HPDE6-E6E7 (cell line): ENCODE results near the gene MGAT4B.
"Not testable (repeated sequence)": the region's sequence is repeated elsewhere in the genome, so short reads cannot be mapped to it uniquely, and the experiment has no call there.

ENCODE experiments used
- DNase-seq: peaks from one replicate; pipeline ENCODE4 v3.0.0; 2011; ENCODE audit warnings: missing footprints; ENCODE audit errors: extremely low spot score

Gene MGAT4B

DNA sequence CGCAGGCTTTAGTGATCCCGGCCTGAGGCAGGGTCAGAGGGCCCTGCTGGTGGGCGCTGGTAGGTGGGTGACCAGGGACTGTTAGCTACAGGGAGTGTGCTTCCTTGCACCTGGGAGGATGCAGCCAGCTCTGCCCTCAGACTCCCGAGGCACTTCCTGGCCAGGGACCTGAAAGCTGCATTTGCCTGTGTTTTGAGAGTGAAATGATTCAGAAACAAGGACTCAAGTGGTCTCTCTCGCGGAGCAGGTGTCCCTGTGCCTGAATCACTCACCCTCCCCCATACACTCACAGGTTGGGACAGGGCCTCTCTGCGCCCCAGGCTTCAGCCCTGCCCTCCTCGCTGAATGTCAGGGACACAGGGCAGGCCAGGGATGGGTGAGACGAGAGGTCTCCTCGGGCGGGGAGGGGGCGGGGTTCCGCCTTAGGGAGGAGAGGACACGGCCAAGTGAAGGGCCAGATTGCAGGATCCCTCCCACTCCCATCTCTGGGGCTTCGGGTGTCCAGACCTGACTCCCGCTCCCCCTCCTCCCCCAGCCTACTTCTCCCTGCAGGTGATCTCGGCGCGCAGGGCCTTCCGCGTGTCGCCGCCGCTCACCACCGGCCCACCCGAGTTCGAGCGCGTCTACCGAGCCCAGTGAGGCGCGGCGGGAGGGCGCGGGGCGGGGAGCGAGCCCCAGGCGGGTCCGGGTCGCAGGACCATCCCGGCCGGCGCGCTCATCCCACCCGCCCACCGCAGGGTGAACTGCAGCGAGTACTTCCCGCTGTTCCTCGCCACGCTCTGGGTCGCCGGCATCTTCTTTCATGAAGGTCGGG is 11.4 kb downstream of the MGAT4B start:
- DNase-seq = peak; percentile 14

DNA sequence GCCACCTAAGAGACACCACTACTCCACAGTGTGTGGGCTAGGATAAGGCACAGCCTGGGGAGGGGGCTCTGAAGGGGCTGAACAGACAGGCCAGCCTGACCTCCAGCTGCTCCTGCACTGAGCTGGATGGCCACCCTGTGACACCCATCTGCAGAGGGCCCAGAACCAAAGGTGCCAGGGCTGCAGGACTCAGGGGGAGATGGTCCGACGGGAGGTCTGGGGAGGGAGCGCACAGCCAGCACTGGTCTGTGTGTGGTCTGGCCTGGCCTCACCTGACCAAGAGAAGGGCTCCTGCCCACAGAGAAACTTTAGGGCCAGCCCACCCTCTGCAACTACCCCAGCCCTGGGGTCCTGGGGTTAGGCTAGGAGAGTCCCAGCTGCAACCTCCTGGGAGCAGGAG is 12.1 kb downstream of the MGAT4B start:
- DNase-seq = no peak

DNA sequence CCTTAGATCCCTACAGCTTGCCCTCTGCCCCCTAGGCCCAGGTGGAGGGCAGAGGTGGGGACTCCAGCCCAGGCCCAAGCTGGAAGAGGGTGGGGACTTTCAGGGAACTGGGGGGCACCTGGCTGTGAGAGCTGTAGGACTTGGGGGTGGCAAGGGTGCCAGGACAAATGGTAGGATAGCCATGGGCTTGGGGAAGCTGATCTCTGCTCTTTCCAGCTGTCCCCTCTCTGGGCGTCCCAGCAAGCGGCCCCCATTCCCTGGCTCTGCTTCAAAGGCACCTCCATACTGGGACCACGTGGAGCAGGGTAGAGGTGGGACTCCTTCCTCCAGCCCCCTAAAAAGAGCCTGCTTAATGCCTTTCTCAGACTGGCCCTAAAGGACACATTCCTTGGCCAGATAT is 12.5 kb downstream of the MGAT4B start:
- DNase-seq = no peak

DNA sequence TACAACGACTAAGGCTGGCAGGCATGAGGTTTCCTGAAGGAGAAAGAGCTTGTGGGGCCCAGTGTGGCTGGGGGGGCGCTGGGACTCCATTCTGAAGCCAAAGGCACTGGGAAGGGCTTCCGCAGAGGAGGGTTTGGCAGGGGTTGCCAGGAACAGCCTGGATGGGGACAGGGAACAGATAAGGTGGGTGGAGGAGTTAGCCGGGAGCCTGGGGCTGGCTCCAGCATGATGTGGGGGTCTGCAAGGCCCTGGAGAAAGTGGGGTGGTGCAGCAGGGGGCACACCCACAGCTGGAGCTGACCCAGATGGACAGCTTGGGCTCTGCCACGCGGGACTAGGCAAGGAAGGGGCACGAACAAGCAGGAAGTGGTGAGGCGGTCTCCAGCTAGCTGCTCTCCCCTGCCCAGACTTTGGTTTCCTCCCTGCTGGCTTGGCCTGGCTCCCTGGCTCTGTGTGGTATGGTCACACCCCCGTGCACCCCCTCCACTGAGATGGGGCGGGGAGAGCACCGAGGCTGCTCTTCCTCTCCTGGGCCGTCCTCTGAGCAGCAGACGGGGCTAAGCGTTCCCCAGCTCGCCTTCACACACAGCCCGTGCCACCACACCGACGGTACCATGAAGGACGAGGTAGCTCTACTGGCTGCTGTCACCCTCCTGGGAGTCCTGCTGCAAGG is 13.1 kb downstream of the MGAT4B start, which contains the start of gene LTC4S:
LTC4S (plus strand) TSS at position 519 of the 672 bp plus-strand sequence; CDS start at position 614, 95 bp downstream.
- DNase-seq = no peak

DNA sequence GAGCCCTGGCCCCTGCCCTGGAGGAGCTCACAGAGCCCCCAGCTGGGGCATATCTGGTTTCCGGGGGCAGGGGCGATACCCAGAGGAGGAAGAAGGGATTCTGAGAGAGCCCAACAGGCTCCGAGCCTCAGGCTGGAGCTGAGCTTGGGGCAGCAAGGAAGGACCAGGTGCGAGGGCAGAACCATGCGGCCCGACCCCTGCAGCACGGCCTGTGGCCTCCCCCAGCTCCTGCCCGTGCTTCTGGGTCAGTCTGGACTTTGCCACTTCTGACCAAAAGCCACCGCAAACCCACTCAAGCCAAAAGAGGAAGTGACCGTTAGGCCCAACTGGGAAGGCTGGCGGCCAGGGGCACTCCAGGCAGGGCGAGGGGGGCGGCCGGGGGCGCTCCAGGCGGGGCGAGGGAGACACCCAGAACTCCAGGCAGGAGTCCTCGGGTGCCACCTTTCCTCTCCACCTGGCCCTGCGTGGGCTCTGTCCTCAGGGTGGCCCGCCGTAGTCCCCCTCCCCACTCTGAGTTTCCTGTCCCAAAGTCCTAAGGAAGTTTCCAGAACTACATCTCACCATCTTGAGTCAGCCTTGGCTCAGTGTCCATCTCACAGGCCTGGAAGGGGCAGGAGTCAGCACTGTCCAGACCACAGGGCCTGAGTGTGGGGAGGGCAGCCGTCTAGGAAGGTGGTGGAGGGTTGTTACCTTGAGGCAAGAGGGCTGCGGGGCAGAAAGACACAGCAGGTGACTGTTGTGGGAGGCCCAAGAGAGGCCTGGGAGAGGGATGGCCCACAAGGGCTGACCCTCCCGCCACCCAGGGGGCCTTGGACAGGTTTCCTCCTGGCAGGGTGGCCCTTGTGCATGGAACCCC is 13.8 kb downstream of the MGAT4B start:
- DNase-seq = no peak

DNA sequence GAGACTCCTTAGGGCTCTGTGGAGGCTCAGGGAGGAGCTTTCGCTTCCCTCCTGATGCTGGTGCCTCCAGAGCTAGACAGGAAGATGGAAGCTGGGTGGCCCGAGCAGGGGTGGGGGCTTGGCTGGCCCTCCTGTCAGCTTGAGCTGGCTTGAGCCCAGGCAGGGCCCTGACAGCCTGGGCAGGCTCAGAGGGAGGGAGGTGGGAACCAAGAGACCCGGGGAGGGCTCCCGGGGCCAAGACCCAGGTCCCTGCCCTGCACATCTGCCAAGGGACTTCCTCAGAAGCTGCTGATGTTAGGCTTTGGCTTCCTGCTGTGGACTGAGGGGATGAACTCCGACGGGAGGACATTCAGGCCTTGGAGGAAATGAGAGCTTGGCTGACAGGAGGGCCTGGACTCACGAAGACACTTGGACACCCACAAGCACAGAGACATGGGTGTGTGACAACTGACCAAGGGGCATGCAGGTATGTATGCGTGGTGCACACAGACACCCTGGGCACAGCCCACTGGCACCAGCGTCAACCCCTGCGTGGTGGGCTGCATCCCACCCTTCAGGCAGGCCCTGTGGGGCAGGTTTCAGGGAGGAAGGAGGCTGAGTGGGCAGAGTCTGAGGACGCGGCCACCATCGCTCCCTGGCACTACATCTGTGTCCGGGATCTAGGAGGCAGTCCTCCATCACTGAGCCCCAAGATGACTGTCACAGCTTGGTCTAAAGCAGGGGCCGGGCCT is 14.6 kb downstream of the MGAT4B start:
- no peak for DNase-seq

DNA sequence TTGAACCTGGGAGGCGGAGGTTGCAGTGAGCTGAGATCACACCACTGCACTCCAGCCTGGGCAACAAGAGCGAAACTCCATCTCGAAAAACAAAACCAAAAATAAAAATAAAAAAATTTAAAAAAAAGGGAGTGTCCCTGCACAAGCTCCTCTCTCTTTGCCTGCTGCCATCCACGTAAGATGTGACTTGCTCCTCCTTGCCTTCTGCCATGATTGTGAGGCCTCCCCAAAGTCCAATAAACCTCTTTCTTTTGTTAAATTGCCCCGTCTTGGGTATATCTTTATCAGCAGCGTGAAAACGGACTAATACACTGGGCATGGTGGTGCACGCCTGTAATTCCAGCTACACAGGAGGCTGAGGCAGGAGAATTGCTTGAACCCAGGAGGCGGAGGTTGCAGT is 17.4 kb downstream of the MGAT4B start:
- not testable (repeated sequence) for DNase-seq

DNA sequence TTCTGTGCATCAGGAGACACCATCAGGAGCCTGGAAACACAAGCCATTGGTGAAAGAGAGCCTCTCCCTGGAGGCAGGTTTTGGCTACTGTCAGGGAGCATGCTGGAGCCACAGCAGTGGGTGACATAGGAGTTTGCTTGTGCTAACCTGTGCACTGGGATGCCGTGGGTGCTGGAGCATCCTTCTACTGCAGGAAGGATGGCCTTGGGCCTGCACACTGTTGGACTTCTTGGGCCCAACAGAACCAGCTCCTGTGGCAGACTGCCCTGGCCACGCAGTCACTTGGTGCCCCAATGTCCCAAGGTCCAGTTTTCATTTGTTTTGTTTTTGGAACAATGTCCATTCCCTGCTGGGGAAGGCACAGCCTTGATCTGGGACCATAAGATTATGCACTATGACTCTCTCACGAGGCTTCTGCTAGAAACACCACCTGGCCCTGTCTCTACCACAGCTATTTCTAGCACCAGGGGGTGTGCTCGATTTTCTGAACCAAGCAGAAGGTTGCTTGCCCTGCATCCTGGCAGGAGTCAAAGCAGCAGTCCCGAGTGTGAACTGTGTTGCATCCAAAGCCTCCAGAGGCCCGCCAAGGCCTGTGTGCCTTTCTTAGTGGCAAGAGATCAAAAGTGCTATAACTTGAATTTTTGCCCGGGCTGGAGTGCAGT is 18.3 kb downstream of the MGAT4B start:
- no peak for DNase-seq

DNA sequence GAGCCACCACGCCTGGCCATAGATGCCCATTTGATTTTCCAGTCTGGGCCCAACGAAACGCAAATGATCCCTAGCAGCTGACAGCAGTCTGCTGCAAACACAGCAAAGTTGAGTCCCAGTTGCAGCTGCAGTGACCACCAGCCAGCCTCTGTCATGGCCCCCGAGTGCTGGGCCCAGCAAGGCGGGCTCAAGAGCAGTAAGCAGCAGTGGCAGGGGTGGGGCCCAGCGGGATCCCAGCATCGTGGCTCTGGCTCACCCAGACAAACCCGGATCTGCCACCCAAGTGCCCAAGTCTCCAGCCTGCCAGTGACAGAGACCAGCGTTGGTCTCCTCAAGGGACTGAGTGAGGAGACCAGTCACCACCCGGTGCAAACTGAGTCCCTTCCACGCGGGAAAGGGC is 19.8 kb downstream of the MGAT4B start:
- no peak for DNase-seq

DNA sequence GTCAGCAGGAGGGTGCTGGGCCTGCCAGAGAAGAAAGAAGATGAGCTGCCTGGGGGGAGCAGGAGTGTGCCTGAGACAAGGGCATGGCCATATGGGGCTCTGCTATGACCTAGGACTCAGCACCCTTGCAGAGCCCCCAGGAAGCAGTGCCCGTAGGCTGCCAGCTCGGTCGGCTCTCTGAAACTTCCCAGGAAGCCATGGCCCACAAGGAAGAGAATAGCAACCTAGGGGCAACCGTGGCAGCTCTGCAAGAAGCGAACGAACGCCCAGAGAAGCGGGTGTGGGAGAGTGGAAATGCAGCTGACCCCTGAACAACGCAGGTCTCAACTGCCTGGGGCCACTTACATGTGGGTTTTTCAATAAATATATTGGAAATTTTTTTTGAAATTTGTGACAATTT is 23.5 kb downstream of the MGAT4B start:
- DNase-seq = no peak

DNA sequence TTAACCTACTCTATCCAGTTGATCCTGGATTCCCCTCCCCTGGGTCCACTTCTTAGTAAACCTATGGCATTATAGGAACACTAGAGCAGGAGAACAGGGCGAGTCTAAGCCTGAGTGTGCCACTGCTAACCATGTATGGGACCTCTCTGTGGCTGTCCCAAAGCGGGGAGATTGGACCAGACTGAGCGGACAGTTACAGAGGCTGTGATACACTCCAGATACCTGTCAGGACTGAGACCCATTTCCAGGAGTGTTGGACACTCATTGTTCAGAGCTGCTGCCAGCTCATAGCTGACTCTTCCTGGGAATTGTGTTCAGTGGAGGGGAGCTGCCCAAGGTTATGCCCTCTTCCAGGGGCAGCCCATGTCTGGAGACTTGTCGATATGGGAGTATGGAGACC is 24.8 kb downstream of the MGAT4B start:
- DNase-seq = no peak

DNA sequence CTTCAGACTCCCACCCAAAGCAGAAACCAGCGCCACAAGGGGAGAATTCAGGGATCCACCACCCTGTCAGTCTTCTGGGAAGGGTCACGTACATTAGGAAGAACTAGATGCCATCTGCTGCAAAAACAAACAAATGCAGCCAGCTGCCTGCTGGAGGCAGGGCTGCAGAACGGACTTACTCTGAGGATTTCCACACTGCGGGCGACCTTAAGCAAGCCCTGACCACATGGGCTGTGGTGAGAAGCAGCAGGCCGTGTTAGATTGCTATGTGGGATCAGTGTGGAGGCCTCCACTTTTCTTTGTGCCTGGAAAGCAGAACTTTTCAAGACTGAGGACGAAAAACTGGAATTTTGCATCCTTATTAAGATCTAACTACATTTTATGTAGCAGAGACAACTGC is 26.3 kb downstream of the MGAT4B start:
- no peak for DNase-seq

DNA sequence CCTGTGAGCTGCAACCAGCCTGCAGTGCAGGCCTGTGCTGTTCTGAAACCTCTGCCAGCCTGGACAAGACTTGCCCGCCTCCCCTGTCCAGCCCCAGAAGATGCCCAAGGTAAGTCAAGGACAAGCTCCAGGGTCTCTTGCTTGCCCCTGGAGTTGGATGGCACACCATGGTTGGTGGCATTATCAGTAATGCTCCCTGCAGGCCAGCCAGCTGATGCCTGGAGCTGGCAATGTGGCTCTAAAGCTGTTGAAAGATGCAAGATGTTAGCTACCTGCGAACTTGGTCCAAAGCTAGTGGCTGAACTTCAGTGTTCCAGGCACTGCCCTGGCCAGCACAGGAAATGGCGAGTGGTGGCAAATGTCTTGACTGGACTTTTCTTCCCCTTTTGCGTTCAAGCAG is 26.8 kb downstream of the MGAT4B start:
- no peak for DNase-seq

DNA sequence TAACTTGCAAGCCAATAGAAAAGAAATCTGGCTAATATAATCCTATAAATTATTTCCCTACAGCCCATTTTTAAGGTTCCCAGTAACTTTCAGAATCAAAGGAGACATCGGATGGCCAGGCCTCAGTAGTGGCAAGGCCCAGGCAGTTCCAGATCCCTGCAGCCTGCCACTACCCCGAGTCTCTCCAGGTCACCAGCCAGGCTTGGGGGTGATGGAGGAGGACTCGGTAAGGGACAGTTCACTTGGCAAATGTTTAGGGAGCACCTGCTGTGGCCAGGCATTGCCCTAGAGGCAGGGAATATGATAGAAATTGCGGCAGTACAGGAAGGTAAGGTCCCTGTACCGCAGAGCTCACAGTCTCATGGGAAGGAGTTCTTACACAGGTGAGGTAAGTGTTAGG is 28.1 kb downstream of the MGAT4B start:
- DNase-seq = no peak

DNA sequence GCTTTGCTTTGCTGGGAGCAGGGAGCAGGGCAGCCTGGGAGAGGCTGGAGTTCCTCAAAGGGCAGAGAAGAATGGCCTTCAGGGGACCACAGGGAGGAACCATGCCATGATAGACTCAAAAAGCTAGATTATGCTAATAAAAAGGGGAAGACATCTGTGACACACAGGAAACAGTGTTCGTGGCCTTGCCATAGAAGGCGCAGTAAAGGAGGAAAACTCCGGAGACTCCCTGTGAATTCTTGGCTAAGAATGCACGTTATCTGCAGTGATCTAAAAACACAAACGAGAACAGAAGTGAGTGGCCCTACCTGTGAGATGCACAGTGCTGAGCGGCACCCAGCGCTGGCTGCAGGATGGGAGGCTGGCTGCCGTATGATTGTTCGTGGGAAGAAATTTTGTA is 28.8 kb downstream of the MGAT4B start:
- DNase-seq = no peak

DNA sequence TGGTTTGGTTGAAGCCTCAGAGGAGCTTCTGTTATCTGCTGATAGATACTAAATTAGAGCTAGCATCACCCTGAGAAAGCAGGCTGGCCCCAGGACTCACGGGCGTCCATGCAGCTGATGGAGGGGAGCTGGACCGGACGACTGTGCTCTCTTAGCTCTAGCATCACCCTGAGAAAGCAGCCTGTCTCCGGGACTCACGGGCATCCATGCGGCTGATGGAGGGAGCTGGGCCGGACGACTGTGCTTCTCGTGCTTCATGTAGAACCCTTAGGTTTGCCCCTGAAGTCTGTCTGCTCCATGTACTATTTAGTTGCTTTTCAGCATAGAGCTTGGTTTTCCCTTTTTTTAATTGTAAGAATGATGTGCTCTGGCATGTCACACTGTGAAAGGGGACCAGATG is 29.2 kb downstream of the MGAT4B start:
- DNase-seq = no peak

DNA sequence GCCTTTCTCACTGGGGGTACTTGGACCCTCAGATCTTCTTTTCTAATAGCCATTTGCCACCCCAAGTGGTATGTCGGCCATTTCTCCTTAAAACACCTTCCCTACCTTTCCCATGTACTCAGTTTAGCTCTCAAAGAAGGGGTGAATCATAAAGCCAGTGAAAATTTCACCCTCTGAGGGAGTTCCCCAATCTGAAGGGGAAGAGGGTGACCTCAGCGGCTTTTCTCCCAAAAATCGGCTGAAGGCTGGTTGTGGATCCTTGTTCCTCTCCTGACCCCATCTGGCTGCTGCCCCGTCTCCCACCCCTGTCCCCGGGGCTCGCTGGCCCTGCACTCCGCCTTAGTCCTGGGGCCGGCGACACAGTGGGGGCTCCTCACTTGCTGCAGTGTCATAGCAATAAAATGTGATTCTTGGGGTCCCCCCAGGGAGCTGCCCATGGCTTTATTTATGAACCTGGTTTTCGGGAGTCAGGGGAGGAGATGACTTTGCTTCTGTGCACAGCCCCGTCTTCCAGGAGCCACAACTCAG is 30.2 kb downstream of the MGAT4B start:
- DNase-seq = no peak

DNA sequence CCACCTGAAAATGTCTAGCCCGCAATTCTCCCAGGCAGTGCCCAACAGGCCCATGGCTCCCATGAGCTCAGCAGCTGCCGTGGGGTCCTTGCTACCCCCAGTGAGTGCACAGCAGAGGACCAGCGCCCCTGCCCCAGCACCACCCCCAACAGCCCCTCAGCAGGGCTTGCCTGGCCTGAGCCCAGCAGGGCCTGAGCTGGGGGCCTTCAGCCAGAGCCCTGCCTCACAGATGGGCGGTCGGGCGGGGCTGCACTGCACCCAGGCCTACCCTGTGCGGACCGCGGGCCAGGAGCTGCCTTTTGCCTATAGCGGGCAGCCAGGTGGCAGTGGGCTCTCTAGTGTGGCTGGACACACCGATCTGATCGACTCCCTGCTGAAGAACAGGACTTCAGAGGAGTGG is 32.2 kb downstream of the MGAT4B start:
- no peak for DNase-seq

DNA sequence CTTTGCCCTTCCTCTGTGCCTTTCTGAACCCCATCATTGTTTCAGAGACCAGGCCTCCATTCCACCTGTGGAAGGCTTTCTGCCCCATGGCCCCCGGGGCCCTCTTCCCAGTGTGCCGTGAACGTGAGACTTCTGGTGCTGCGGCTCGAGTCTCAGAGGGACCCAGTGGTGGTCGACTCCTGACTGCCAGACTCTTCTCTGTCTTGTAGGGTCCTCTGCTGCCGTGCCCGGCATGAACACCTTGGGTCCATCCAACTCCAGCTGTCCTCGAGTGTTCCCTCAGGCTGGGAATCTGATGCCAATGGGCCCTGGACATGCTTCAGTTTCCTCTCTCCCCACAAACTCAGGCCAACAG is 33.0 kb downstream of the MGAT4B start:
- no peak for DNase-seq

DNA sequence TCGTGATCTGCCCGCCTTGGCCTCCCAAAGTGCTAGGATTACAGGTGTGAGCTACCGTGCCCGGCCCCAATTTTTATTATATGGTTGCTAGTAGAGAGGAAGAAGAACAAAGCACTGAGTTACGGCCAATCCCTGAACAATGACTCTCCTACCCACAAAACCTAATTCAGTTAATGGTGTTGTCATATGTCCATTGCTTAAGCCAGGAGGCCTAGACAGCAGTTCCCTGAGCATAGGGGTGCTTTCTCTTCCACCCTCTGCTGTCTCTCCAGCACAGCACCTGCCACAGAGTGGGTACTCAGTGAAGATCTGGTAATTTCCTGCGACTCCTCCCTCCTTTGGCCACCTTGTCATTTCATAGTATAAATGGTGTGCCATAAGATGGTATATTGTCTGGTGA is 34.3 kb downstream of the MGAT4B start:
- DNase-seq = no peak

DNA sequence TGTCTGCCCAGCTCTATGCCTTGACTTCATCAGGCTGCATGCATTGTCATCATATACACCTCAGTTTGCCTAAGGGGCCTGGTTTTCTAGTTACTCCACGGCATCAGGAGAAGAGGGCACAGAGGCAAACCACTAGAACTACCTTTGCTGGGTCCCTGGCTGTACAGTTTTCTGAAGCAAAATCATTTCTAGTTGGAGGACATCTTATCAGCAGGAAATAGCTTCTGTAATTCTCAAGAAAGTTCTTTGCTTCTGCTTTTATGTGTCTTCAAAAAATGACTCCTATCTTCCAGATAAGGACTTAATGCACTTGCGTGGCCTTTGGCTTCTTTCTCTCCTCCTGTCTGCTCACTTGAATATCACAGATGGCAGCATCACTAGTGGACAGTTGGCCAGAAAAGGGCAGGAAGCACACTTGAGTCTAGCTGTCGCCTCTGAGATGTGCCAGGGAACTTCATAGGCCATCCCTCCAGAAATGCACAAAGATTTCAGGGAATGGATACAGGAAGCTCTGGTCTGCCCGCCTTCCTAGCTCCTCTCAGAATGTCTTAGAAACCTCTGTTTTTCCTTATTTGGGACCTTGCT is 35.3 kb downstream of the MGAT4B start:
- DNase-seq = no peak
